ENCODE measurements around the gene TBC1D1. TPM values are rescaled to one million over a fixed set of nuclear protein-coding genes. Genes with fewer than 3 reads are reported as not detected.

TBC1D1 gene
- total RNA-seq, 1 donor from 2014 or later: 58.5 TPM

DNA sequence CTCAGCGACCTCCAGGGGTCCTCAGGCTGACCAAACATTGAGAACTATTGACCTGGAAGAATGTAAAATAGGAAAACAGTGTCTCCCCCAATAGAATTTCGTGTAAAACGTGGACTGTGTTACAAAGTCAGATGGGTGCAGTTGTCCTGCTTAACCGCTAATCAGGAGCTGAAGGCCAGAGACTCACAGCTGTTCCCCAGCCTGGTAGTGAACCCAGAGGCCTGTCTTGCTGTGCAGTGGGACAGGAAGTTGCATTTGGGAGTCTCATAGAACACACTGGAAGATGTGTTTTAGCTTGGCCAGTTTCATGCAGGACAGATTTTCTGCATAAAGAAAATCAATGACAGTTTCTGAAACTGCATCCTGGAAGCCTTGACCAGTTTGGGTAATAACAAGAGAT is 220.8 kb downstream of the TBC1D1 start:
- Mint-ChIP-seq H3K9me3 (no peaks in the 10 kb centered on the region), H3K27ac (no peak overlapping the region), H3K4me1 (ENCODE audit: low read depth) (peaks cover 1% of the 10 kb centered on the region), H3K36me3 (ENCODE audit: low read depth) (peaks cover 20% of the 10 kb centered on the region), H3K4me3 (ENCODE audit: low read depth) (no peak overlapping the region), H3K27me3 (ENCODE audit: low read depth) (no peaks in the 10 kb centered on the region)
- intact Hi-C loops (cut with micrococcal nuclease): no loop called here
- DNase-seq (ENCODE audit: low spot score): no peak

DNA sequence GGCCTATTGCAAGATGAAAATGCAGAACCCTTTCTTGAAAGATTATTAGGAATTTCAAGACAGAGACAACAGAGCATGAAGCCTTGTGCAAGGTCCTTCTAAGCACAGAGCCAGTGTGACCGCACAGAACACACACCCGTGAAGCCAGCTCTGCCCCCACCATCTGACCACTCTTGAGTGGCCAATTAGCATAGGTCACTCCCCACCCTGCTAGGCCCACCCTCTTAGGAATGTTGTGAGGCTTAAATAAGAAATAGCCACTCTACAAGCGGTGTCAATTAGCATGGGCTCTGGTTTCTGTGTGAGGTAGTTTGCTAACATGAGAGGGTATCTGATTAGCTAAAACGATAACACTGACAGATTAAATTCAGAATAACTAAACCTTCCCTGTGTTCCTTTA is 222.2 kb downstream of the TBC1D1 start:
- H3K4me3 Mint-ChIP-seq (ENCODE audit: low read depth): no peak overlapping the region
- intact Hi-C loops (cut with micrococcal nuclease): no loop called here
- no peaks in the 10 kb centered on the region for H3K27me3 Mint-ChIP-seq (ENCODE audit: low read depth)
- H3K9me3 Mint-ChIP-seq: no peaks in the 10 kb centered on the region
- no peak for DNase-seq (ENCODE audit: low spot score)
- H3K4me1 Mint-ChIP-seq (ENCODE audit: low read depth): peaks cover 1% of the 10 kb centered on the region
- H3K36me3 Mint-ChIP-seq (ENCODE audit: low read depth): peaks cover 18% of the 10 kb centered on the region
- H3K27ac Mint-ChIP-seq: no peak overlapping the region

DNA sequence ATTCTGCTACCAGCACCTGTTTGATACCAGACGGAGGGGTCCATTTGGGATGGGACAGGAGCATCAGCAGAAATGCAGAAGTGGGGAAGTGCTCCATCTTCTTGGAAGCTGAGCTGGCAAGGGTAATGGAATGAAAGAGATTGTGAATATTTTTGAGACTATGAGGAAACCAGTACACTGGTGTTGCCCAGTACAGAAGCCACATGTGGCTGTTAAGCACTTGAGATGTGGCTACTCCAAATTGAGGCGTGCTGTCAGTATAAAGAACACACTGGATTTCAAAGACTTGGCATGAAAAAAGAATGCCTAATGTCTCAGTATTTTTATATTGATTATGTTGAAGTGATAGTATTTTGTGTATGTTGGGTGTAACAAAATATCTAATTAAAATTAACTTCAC is 222.7 kb downstream of the TBC1D1 start:
- Mint-ChIP-seq H3K27me3 (ENCODE audit: low read depth) (no peaks in the 10 kb centered on the region), H3K9me3 (no peaks in the 10 kb centered on the region), H3K36me3 (ENCODE audit: low read depth) (peaks cover 20% of the 10 kb centered on the region), H3K4me3 (ENCODE audit: low read depth) (no peak overlapping the region), H3K27ac (no peak overlapping the region), H3K4me1 (ENCODE audit: low read depth) (peaks cover 1% of the 10 kb centered on the region)
- intact Hi-C loops (cut with micrococcal nuclease): no loop called here
- DNase-seq (ENCODE audit: low spot score): no peak

DNA sequence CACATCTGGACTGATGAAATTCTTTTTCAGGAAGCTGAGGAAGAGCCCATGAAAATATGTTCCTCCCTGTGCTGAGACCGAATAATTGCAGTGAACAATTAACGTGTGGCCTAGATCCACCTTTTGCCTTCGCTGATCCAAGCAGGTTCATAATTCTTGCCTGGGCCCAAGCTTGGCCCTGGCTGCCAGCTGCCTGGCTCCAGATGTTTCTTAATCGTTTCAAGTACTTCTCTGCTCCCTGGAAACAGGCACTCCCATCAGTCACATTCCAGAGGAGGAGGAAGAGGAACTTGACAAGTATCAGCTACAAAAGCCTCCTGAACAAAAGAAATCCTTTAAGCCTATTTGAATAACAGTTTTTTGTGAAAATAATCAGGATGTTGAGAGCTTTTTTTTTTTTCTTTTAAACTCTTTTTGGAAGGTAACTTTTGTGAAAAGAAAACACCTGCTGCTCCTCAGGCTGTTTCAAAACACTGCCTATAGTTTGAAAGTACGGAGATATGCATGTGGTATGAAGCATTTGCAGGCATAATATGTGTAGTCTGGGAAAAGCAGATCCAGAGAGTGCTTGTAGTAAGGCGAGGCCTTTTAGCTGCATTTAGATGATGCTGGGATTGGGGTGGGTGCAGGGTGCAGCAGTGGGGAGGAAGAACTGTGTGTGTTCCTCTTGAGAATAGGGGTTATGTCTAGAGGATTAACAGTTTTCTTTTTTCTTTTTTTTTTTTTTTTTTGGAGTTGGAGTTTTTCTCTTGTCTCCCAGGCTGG is 223.7 kb downstream of the TBC1D1 start:
- H3K9me3 Mint-ChIP-seq: no peaks in the 10 kb centered on the region
- peaks cover 28% of the 10 kb centered on the region for H3K36me3 Mint-ChIP-seq (ENCODE audit: low read depth)
- peaks cover 1% of the 10 kb centered on the region for H3K4me1 Mint-ChIP-seq (ENCODE audit: low read depth)
- intact Hi-C loops (cut with micrococcal nuclease): no loop called here
- no peaks in the 10 kb centered on the region for H3K27me3 Mint-ChIP-seq (ENCODE audit: low read depth)
- no peak overlapping the region for H3K27ac Mint-ChIP-seq
- no peak for DNase-seq (ENCODE audit: low spot score)
- H3K4me3 Mint-ChIP-seq (ENCODE audit: low read depth): no peak overlapping the region

- Mint-ChIP-seq H3K36me3 (ENCODE audit: low read depth) (peaks cover 30% of the 10 kb centered on the region), H3K27ac (no peak overlapping the region), H3K4me1 (ENCODE audit: low read depth) (peaks cover 1% of the 10 kb centered on the region), H3K9me3 (no peaks in the 10 kb centered on the region), H3K4me3 (ENCODE audit: low read depth) (no peak overlapping the region), H3K27me3 (ENCODE audit: low read depth) (no peaks in the 10 kb centered on the region)
- no peak for DNase-seq (ENCODE audit: low spot score)
- intact Hi-C loops (cut with micrococcal nuclease): no loop called here
Observed at GRCh38 chr4:38115601-38116000, 224.7 kb downstream of the TBC1D1 start.

- intact Hi-C loops (cut with micrococcal nuclease): no loop called here
- Mint-ChIP-seq H3K27me3 (ENCODE audit: low read depth) (no peaks in the 10 kb centered on the region), H3K27ac (no peak overlapping the region), H3K36me3 (ENCODE audit: low read depth) (peaks cover 46% of the 10 kb centered on the region), H3K4me3 (ENCODE audit: low read depth) (no peak overlapping the region), H3K4me1 (ENCODE audit: low read depth) (peaks cover 1% of the 10 kb centered on the region), H3K9me3 (no peaks in the 10 kb centered on the region)
- DNase-seq (ENCODE audit: low spot score): no peak
Observed at GRCh38 chr4:38117591-38117990, 226.7 kb downstream of the TBC1D1 start.

- no peak for DNase-seq (ENCODE audit: low spot score)
- Mint-ChIP-seq H3K36me3 (ENCODE audit: low read depth) (peaks cover 49% of the 10 kb centered on the region), H3K4me1 (ENCODE audit: low read depth) (peaks cover 15% of the 10 kb centered on the region), H3K4me3 (ENCODE audit: low read depth) (no peak overlapping the region), H3K27ac (no peak overlapping the region), H3K27me3 (ENCODE audit: low read depth) (no peaks in the 10 kb centered on the region), H3K9me3 (no peaks in the 10 kb centered on the region)
- intact Hi-C loops (cut with micrococcal nuclease): no loop called here
Observed at GRCh38 chr4:38119668-38120385, 228.9 kb downstream of the TBC1D1 start.

GRCh38 chr4:38120772-38121171 is 229.9 kb downstream of the TBC1D1 start:
- intact Hi-C loops (cut with micrococcal nuclease): no loop called here
- Mint-ChIP-seq H3K4me1 (ENCODE audit: low read depth) (peaks cover 17% of the 10 kb centered on the region), H3K9me3 (no peaks in the 10 kb centered on the region), H3K4me3 (ENCODE audit: low read depth) (no peak overlapping the region), H3K27me3 (ENCODE audit: low read depth) (no peaks in the 10 kb centered on the region), H3K36me3 (ENCODE audit: low read depth) (peaks cover 58% of the 10 kb centered on the region), H3K27ac (no peak overlapping the region)
- no peak for DNase-seq (ENCODE audit: low spot score)

DNA sequence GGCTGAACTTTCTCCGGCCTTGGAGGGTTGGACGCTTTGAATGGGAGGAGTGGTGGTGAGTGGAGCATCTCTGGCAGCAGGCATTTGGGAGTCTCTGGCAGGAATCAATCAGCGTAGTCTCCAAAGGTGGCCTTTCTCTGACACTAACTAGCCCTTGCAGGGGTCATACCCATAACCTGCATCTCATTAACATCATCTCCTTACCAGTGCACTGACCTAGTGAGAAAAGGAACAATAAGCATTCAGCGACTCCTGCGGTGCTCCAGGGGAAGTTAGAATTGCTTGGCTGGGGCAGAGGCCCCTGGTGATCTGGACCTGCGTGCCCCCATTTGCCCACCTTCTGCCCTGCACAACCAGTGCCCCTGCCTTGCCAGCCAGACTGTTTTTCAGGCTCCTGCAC is 231.2 kb downstream of the TBC1D1 start:
- Mint-ChIP-seq H3K27me3 (ENCODE audit: low read depth) (no peaks in the 10 kb centered on the region), H3K4me1 (ENCODE audit: low read depth) (peaks cover 17% of the 10 kb centered on the region), H3K9me3 (no peaks in the 10 kb centered on the region), H3K27ac (no peak overlapping the region), H3K36me3 (ENCODE audit: low read depth) (peaks cover 53% of the 10 kb centered on the region), H3K4me3 (ENCODE audit: low read depth) (no peak overlapping the region)
- intact Hi-C loops (cut with micrococcal nuclease): no loop called here
- DNase-seq (ENCODE audit: low spot score): no peak

- intact Hi-C loops (cut with micrococcal nuclease): no loop called here
- peaks cover 53% of the 10 kb centered on the region for H3K36me3 Mint-ChIP-seq (ENCODE audit: low read depth)
- H3K27ac Mint-ChIP-seq: no peak overlapping the region
- peaks cover 27% of the 10 kb centered on the region for H3K4me1 Mint-ChIP-seq (ENCODE audit: low read depth)
- no peak overlapping the region for H3K4me3 Mint-ChIP-seq (ENCODE audit: low read depth)
- H3K27me3 Mint-ChIP-seq (ENCODE audit: low read depth): no peaks in the 10 kb centered on the region
- no peaks in the 10 kb centered on the region for H3K9me3 Mint-ChIP-seq
- DNase-seq (ENCODE audit: low spot score): no peak
Observed at GRCh38 chr4:38123555-38123954, 232.7 kb downstream of the TBC1D1 start.

DNA sequence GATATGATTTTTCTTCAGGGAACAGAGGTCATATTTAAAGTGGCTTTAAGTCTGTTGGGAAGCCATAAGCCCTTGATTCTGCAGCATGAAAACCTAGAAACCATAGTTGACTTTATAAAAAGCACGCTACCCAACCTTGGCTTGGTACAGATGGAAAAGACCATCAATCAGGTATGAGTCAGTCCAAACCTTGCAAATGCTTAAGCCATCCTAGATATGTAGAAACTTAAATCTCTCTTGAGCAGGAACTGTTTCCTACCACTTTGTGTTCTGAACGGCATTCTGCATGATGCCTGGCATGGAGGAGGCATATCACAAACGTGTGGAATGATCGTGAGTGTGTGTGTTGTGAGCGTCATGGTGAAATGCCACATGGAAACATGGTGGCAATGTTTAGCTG is 234.1 kb downstream of the TBC1D1 start:
- intact Hi-C loops (cut with micrococcal nuclease): no loop called here
- no peak for DNase-seq (ENCODE audit: low spot score)
- Mint-ChIP-seq H3K9me3 (no peaks in the 10 kb centered on the region), H3K27ac (no peak overlapping the region), H3K36me3 (ENCODE audit: low read depth) (peaks cover 57% of the 10 kb centered on the region), H3K4me1 (ENCODE audit: low read depth) (peaks cover 38% of the 10 kb centered on the region), H3K4me3 (ENCODE audit: low read depth) (no peak overlapping the region), H3K27me3 (ENCODE audit: low read depth) (no peaks in the 10 kb centered on the region)

DNA sequence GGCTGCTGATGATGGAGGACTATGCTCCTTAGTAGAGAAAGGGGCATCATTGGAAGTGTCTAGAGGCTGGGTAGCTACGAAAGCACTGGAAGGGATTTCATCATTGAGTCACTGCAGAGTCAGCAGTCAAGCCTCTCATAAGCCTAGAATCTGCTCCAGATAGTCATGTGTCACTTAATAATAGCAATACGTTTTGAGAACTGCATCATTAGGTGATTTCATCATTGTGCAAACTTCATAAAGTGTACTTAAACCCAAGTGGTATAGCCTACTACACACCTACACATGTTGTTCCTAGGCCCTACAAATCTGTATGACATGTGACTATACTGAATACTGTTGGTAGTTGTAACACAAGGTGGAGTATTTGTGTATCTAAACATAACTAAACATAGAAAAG is 234.9 kb downstream of the TBC1D1 start:
- no peaks in the 10 kb centered on the region for H3K9me3 Mint-ChIP-seq
- H3K4me3 Mint-ChIP-seq (ENCODE audit: low read depth): no peak overlapping the region
- no peaks in the 10 kb centered on the region for H3K27me3 Mint-ChIP-seq (ENCODE audit: low read depth)
- peaks cover 59% of the 10 kb centered on the region for H3K36me3 Mint-ChIP-seq (ENCODE audit: low read depth)
- peaks cover 45% of the 10 kb centered on the region for H3K4me1 Mint-ChIP-seq (ENCODE audit: low read depth)
- intact Hi-C loops (cut with micrococcal nuclease): no loop called here
- DNase-seq (ENCODE audit: low spot score): no peak
- no peak overlapping the region for H3K27ac Mint-ChIP-seq
